Smooth muscle cell (in vitro differentiated cells): ENCODE results near the gene RAD21L1. TPM values are rescaled to one million over a fixed set of nuclear protein-coding genes. Genes with fewer than 3 reads are reported as not detected.

Experiments used
- DNase-seq: peaks from one replicate; lab custom pipeline; 2025; ENCODE audit not compliant: unreplicated experiment; lab: John Stamatoyannopoulos, UW
- H2AFZ ChIP-seq: fragments of 200-600 bp; sonication (generic); 2 replicates; pipeline ENCODE4 v1.6.0; 2016; ENCODE audit warnings: antibody characterized with exemption, low read depth, mild to moderate bottlenecking
- H3F3A ChIP-seq: fragments of 200-600 bp; sonication (generic); 2 replicates; pipeline ENCODE4 v1.6.0; 2017; ENCODE audit warnings: antibody characterized with exemption, low read depth
- H3K27ac ChIP-seq: fragments of 200-600 bp; sonication (generic); 2 replicates; pipeline ENCODE4 v1.5.1; 2016; ENCODE audit warnings: low read depth, mild to moderate bottlenecking
- H3K27me3 ChIP-seq: fragments of 200-600 bp; sonication (generic); 2 replicates; pipeline ENCODE4 v1.6.1; 2016; ENCODE audit warnings: low read depth, mild to moderate bottlenecking
- H3K36me3 ChIP-seq: fragments of 200-600 bp; sonication (generic); 2 replicates; pipeline ENCODE4 v1.5.1; 2016; ENCODE audit warnings: low read depth
- H3K4me1 ChIP-seq: fragments of 200-600 bp; sonication (generic); 2 replicates; pipeline ENCODE4 v1.5.1; 2016; ENCODE audit warnings: low read depth
- H3K4me2 ChIP-seq: fragments of 200-600 bp; sonication (generic); 2 replicates; pipeline ENCODE4 v1.6.0; 2016; ENCODE audit warnings: mild to moderate bottlenecking
- H3K4me3 ChIP-seq: fragments of 200-600 bp; sonication (generic); 2 replicates; pipeline ENCODE4 v1.5.1; 2016; ENCODE audit warnings: mild to moderate bottlenecking
- H3K79me2 ChIP-seq: fragments of 200-600 bp; sonication (generic); 2 replicates; pipeline ENCODE4 v1.6.0; 2016; ENCODE audit warnings: low read depth, mild to moderate bottlenecking
- H3K9ac ChIP-seq: fragments of 200-600 bp; sonication (generic); 2 replicates; pipeline ENCODE4 v1.6.0; 2016; ENCODE audit warnings: low read depth
- H3K9me3 ChIP-seq: fragments of 200-600 bp; sonication (generic); replicated peaks from 2 replicates; pipeline ENCODE4 v1.5.1; 2016; ENCODE audit warnings: low read depth
- H4K20me1 ChIP-seq: fragments of 200-600 bp; sonication (generic); 2 replicates; pipeline ENCODE4 v1.6.0; 2016; ENCODE audit warnings: low read depth
- WGBS: methylation state at CpG from one replicate; pipeline ENCODE4 v1.1.7; 2016; ENCODE audit warnings: low lambda C conversion rate; 5-methylcytosine and 5-hydroxymethylcytosine counted together
- polyA plus RNA-seq: library from polyadenylated mRNA; unstranded; fragments of >200 nt; fragmentation: Nextera tagmentation; extraction: Ambion mirVana; gene quantifications from 2 replicates; pipeline ENCODE4 v1.2.1, GENCODE V29; 2016
- total RNA-seq: library from RNA; depleted of rRNA; stranded (reverse); fragments of >200 nt; gene quantifications from 2 replicates; pipeline ENCODE4 v1.2.3, GENCODE V29; 2014
- TF ChIP-seq, protein P1 (sequence below): fragments of 200-600 bp; sonication (generic); IDR thresholded peaks from 2 replicates; pipeline ENCODE4 v1.5.1; 2017; ENCODE audit warnings: borderline replicate concordance, mild to moderate bottlenecking, antibody characterized with exemption; ENCODE audit not compliant: insufficient read depth, poor library complexity, severe bottlenecking

RAD21L1 gene
- total and polyA plus RNA-seq, 2 experiments from 2014 or later: not detected

DNA sequence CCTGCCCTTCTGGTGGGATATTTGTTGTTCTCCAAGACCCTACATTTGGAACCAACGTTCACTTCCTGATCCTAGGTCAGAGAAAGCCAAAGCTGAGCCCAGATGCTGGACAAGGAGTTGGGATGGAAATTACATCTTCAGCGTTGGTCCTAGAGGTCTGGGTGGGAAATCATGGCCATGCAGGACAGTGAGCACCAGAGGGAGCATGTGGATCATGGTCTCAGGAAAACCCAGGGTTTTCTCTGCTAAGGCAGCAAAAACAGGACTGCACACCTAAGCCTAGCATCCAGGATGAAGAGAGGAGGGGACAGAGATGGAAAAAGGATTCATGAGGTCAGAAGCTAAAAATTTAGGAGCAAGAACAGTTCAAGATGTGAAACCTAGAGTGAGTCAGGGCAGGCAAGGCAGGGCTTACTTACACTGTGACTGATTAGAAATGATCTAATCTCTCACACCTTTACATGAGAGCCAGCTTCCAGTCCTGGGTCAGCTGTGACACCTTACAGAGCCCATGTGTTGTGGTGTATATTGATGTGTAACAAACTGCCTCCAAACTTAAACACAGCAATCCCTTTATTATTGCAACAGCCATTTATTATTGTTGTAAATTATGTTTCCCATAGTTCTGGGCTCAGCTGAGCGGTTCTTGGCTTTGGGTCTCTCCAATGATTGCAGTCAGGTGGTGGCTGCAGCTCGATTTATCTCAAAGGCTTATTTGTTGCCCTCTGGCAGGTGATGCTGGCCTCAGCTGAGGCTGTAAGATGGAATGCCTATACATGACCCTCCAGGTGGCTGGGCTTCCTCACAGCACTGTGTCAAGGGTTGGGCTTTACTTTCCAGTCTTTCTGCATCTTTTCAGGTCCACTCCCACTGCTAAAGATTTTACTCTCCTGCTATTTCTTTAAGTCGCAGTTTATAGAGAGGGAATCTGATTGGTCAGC, 16.1 kb upstream of the RAD21L1 start:
- 69% methylated on average over 5 of the region's 5 CpGs for WGBS
- peaks cover 22% of the 10 kb centered on the region for H3K27me3 ChIP-seq
- H4K20me1 ChIP-seq: no peaks in the 10 kb centered on the region
- DNase-seq: no peak
- no peak overlapping the region for H3K4me2 ChIP-seq
- no peak overlapping the region for H3K27ac ChIP-seq
- H3K9ac ChIP-seq: no peak overlapping the region
- H3K4me1 ChIP-seq: peaks cover 2% of the 10 kb centered on the region
- no peaks in the 10 kb centered on the region for H3K79me2 ChIP-seq
- no peaks in the 10 kb centered on the region for H3F3A ChIP-seq
- H3K4me3 ChIP-seq: no peak overlapping the region
- H3K9me3 ChIP-seq: no peaks in the 10 kb centered on the region
- H2AFZ ChIP-seq: no peak overlapping the region
- no peaks in the 10 kb centered on the region for H3K36me3 ChIP-seq
- TF ChIP-seq, protein P1, sequence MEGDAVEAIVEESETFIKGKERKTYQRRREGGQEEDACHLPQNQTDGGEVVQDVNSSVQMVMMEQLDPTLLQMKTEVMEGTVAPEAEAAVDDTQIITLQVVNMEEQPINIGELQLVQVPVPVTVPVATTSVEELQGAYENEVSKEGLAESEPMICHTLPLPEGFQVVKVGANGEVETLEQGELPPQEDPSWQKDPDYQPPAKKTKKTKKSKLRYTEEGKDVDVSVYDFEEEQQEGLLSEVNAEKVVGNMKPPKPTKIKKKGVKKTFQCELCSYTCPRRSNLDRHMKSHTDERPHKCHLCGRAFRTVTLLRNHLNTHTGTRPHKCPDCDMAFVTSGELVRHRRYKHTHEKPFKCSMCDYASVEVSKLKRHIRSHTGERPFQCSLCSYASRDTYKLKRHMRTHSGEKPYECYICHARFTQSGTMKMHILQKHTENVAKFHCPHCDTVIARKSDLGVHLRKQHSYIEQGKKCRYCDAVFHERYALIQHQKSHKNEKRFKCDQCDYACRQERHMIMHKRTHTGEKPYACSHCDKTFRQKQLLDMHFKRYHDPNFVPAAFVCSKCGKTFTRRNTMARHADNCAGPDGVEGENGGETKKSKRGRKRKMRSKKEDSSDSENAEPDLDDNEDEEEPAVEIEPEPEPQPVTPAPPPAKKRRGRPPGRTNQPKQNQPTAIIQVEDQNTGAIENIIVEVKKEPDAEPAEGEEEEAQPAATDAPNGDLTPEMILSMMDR: peak; percentile 14

DNA sequence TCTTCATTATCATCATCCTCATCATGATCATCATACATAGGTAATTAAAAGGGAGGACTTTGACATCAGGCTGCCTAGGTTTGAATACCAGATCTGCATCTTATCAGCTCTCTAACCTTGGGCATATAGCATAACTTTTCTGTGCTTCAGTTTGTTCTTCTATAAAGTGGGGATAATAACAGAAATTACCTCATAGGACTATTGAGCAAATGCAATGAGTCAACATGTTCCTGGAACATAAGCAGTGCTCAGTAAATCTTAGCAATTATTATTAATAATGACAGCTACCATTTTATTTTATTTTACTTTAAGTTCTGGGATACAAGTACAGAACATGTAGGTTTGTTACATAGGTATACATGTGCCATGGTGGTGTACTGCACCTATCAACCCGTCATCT, 15.3 kb upstream of the RAD21L1 start:
- Histone ChIP-seq H3K9ac (no peak overlapping the region), H2AFZ (no peak overlapping the region), H3K27me3 (peaks cover 22% of the 10 kb centered on the region), H3F3A (no peaks in the 10 kb centered on the region), H3K36me3 (no peaks in the 10 kb centered on the region), H3K4me2 (no peak overlapping the region), H3K4me1 (peaks cover 2% of the 10 kb centered on the region), H4K20me1 (no peaks in the 10 kb centered on the region), H3K9me3 (no peaks in the 10 kb centered on the region), H3K27ac (no peak overlapping the region), H3K79me2 (no peaks in the 10 kb centered on the region), H3K4me3 (no peak overlapping the region)
- no peak for DNase-seq
- 93% methylated on average over 1 of the region's 1 CpG for WGBS
- TF ChIP-seq, protein P1: no peak

DNA sequence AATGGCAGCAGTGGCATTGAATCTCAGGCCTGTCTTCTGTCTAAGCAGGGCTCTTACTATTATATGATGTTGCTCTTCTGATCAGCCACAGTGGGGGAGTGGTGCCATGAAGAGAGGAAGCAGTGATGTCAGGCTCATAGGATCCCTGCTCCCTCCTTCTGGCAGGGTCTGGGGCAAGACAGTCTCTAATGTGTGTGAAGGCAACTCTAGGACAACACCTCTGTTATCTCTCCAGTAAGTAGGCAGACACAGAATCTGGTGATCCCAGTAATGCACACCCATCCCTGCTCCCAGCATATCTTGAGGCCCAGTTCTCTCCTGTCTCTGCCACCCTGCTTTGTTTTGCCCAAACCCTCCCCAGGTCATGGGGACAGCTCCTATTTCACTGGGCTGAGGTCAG, 13.8 kb upstream of the RAD21L1 start:
- H3K4me2 ChIP-seq: no peak overlapping the region
- H3K9me3 ChIP-seq: no peaks in the 10 kb centered on the region
- no peaks in the 10 kb centered on the region for H3F3A ChIP-seq
- no peaks in the 10 kb centered on the region for H3K36me3 ChIP-seq
- peaks cover 22% of the 10 kb centered on the region for H3K27me3 ChIP-seq
- H3K4me1 ChIP-seq: peaks cover 2% of the 10 kb centered on the region
- H2AFZ ChIP-seq: no peak overlapping the region
- no peak for DNase-seq
- H3K79me2 ChIP-seq: no peaks in the 10 kb centered on the region
- no peak overlapping the region for H3K27ac ChIP-seq
- no peak overlapping the region for H3K9ac ChIP-seq
- H4K20me1 ChIP-seq: no peaks in the 10 kb centered on the region
- H3K4me3 ChIP-seq: no peak overlapping the region
- TF ChIP-seq, protein P1: no peak
